Ramos (cell line): ENCODE measurements around the gene ALPK1.
"Not testable (repeated sequence)": the region's sequence is repeated elsewhere in the genome, so short reads cannot be mapped to it uniquely, and the experiment has no call there.

Experiments
- in situ Hi-C: fragments of 300-500 bp; cut with MboI; formaldehyde crosslinking; loops from one replicate; pipeline ENCODE4 v1.14.3; 2022; ENCODE audit warnings: low sequenced_read_pairs; ENCODE audit not compliant: unreplicated experiment

Gene ALPK1

GRCh38 chr4:112423591-112423990 is 126.4 kb downstream of the ALPK1 start:
- in situ Hi-C loops, result no loop called here

GRCh38 chr4:112425823-112426222 is 128.7 kb downstream of the ALPK1 start:
- in situ Hi-C loops, result no loop called here

GRCh38 chr4:112426416-112426815 is 129.2 kb downstream of the ALPK1 start:
- in situ Hi-C loops, result no loop called here

- in situ Hi-C loops, result no loop called here
These were observed 134.0 kb downstream of the ALPK1 start for GRCh38 chr4:112431158-112431557.

- in situ Hi-C loops, result no loop called here
These were observed 139.8 kb downstream of the ALPK1 start for GRCh38 chr4:112436987-112437386.

GRCh38 chr4:112442226-112442625 is 145.1 kb downstream of the ALPK1 start:
- in situ Hi-C loops, result not testable (repeated sequence)

GRCh38 chr4:112448306-112449132 is 151.3 kb downstream of the ALPK1 start:
- in situ Hi-C loops, result no loop called here

- in situ Hi-C loops, result no loop called here
These were observed 152.5 kb downstream of the ALPK1 start for GRCh38 chr4:112449708-112450107.

GRCh38 chr4:112451104-112451503 is 153.9 kb downstream of the ALPK1 start:
- in situ Hi-C loops, result no loop called here

GRCh38 chr4:112451831-112452230 is 154.7 kb downstream of the ALPK1 start:
- in situ Hi-C loops, result no loop called here

- in situ Hi-C loops, result no loop called here
These were observed 156.2 kb downstream of the ALPK1 start for GRCh38 chr4:112453321-112453720.

- in situ Hi-C loops, result no loop called here
These were observed 175.1 kb downstream of the ALPK1 start for GRCh38 chr4:112472318-112472717.

- in situ Hi-C loops, result no loop called here
These were observed 176.8 kb downstream of the ALPK1 start for GRCh38 chr4:112473985-112474384.

- in situ Hi-C loops, result no loop called here
These were observed 188.8 kb downstream of the ALPK1 start for GRCh38 chr4:112485930-112486329.

- in situ Hi-C loops, result not testable (repeated sequence)
These were observed 193.6 kb downstream of the ALPK1 start for GRCh38 chr4:112490808-112491207.
